ENCODE measurements around the gene MEGF11.

MEGF11 gene

GRCh38 chr15:65938604-65939003, 314.9 kb downstream of the MEGF11 start:
- H3K27ac ChIP-seq = no peak overlapping the region
- no peaks in the 10 kb centered on the region for H3K9me3 ChIP-seq (replicated peaks in 1 of 11)
- H3K27me3 ChIP-seq = no peaks in the 10 kb centered on the region
- H3K4me1 ChIP-seq = no peaks in the 10 kb centered on the region
- H3K36me3 ChIP-seq = no peaks in the 10 kb centered on the region
- no peak overlapping the region for H3K4me3 ChIP-seq
- no peak overlapping the region for H3K9ac ChIP-seq
- no peak for TF ChIP-seq Cebpa-rat (IDR thresholded peaks at IDR 0.05)
- no peak overlapping the region for H3K4me2 ChIP-seq
- no peaks in the 10 kb centered on the region; a peak in 1 of 22 replicates for H4K20me1 ChIP-seq

DNA sequence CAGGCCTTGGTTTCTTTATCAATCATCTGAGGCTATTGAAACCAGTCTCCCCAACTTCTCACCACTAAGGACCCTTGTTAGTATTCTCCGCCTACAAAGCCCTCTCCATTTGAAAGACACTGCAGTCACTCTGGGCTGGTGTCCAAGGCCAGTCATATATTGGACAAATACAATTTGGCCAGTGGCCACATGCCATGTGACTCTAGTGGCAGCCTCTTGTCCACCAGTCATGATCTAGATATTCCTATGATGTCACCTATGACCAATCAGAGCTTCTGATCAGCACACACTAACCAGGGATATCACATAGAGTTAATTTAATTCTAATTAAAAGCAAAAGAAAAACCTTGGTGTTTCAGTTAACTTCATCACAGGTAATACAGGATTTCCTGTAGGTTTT, 316.1 kb downstream of the MEGF11 start:
- Histone ChIP-seq H3K4me2 (no peak overlapping the region), H3K9me3 (replicated peaks in 1 of 11) (no peaks in the 10 kb centered on the region), H4K20me1 (no peaks in the 10 kb centered on the region; a peak in 1 of 22 replicates), H3K9ac (no peak overlapping the region), H3K27ac (no peak overlapping the region), H3K36me3 (no peaks in the 10 kb centered on the region), H3K27me3 (no peaks in the 10 kb centered on the region), H3K4me1 (no peaks in the 10 kb centered on the region), H3K4me3 (no peak overlapping the region)
- TF ChIP-seq Cebpa-rat (IDR thresholded peaks at IDR 0.05) = no peak

GRCh38 chr15:65937054-65937453, 316.5 kb downstream of the MEGF11 start:
- no peak overlapping the region for H3K9ac ChIP-seq
- H3K27me3 ChIP-seq = no peaks in the 10 kb centered on the region
- no peak overlapping the region for H3K4me3 ChIP-seq
- TF ChIP-seq Cebpa-rat (IDR thresholded peaks at IDR 0.05) = no peak
- no peak overlapping the region for H3K27ac ChIP-seq
- H3K4me1 ChIP-seq = no peaks in the 10 kb centered on the region
- no peak overlapping the region for H3K4me2 ChIP-seq
- no peaks in the 10 kb centered on the region for H3K36me3 ChIP-seq
- H3K9me3 ChIP-seq (replicated peaks in 1 of 11) = no peaks in the 10 kb centered on the region
- H4K20me1 ChIP-seq = no peaks in the 10 kb centered on the region; a peak in 1 of 22 replicates

DNA sequence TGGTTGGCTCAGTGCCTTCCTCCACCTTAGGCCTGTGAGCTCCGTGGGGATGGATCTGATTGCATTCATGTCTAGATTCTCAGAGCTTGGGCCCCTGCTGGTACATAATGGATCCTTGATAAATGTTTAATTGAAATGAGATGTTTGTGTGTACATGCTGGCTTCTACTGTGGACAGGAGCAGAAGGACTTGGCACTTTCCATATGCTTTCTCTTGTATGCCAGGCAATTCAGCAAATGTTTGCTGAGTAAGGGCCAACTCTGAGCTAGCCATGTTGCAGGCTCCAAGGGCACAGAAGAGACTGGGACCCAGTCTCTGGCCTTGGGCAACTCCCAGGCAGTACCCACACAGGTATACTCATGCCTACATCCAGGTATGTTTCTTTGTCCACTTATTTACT, 317.3 kb downstream of the MEGF11 start:
- Histone ChIP-seq H3K4me1 (no peaks in the 10 kb centered on the region), H3K4me3 (no peak overlapping the region), H3K36me3 (no peaks in the 10 kb centered on the region), H3K27ac (no peak overlapping the region), H4K20me1 (no peaks in the 10 kb centered on the region; a peak in 1 of 22 replicates), H3K4me2 (no peak overlapping the region), H3K27me3 (no peaks in the 10 kb centered on the region), H3K9ac (no peak overlapping the region), H3K9me3 (replicated peaks in 1 of 11) (no peaks in the 10 kb centered on the region)
- TF ChIP-seq Cebpa-rat (IDR thresholded peaks at IDR 0.05) = no peak

DNA sequence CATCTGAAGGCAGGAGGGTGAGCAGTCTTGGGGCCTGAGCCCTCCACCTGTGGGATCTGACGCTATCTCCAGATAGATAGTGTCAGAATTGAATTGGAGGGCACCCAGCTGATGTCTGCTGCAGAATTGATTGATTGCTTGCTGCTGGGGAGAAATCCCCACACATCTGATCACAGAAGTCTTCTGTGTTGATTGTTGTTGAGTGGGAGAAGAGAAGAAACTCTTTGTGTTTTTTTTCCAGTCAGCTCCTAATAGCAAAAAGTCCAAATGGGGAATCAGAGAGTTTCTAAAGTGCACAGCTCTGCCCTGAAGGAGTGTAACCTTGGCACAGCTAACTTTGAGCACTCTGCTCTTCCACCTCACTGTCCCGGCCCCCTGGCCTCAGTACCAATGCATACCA, 318.2 kb downstream of the MEGF11 start:
- Histone ChIP-seq H3K9ac (no peak overlapping the region), H4K20me1 (no peaks in the 10 kb centered on the region; a peak in 1 of 22 replicates), H3K36me3 (no peaks in the 10 kb centered on the region), H3K4me2 (no peak overlapping the region), H3K27me3 (no peaks in the 10 kb centered on the region), H3K9me3 (replicated peaks in 1 of 11) (no peaks in the 10 kb centered on the region), H3K4me3 (no peak overlapping the region), H3K4me1 (no peaks in the 10 kb centered on the region), H3K27ac (no peak overlapping the region)
- TF ChIP-seq Cebpa-rat (IDR thresholded peaks at IDR 0.05) = no peak

DNA sequence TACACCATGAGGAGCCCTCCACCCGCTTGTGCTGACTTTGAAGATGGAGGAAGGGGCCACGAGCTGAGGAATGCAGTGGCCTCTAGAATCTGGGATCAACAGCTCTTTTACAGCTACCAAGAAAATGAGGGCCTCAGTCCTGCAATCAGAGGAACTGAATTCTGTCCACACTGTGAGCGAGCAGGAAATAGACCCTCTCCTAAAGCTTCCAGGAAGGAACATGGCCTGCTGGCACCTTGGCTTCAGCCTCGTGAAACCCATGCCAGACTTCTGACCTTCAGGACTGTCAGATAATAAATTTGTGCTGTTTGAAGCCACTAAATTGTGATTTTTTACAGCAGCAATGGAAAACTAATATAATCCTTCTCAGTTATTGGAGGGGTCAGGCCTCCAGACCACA, 322.3 kb downstream of the MEGF11 start:
- no peaks in the 10 kb centered on the region for H3K27me3 ChIP-seq
- no peak overlapping the region for H3K9ac ChIP-seq
- no peaks in the 10 kb centered on the region for H3K36me3 ChIP-seq
- no peaks in the 10 kb centered on the region; a peak in 1 of 22 replicates for H4K20me1 ChIP-seq
- H3K4me2 ChIP-seq = no peak overlapping the region
- H3K9me3 ChIP-seq (replicated peaks in 1 of 11) = no peaks in the 10 kb centered on the region
- no peak overlapping the region for H3K27ac ChIP-seq
- no peak for TF ChIP-seq Cebpa-rat (IDR thresholded peaks at IDR 0.05)
- no peaks in the 10 kb centered on the region for H3K4me1 ChIP-seq
- H3K4me3 ChIP-seq = no peak overlapping the region

- TF ChIP-seq Cebpa-rat (IDR thresholded peaks at IDR 0.05) = no peak
- H3K27ac ChIP-seq = no peak overlapping the region
Observed at GRCh38 chr15:65930134-65930533, 323.4 kb downstream of the MEGF11 start.

DNA sequence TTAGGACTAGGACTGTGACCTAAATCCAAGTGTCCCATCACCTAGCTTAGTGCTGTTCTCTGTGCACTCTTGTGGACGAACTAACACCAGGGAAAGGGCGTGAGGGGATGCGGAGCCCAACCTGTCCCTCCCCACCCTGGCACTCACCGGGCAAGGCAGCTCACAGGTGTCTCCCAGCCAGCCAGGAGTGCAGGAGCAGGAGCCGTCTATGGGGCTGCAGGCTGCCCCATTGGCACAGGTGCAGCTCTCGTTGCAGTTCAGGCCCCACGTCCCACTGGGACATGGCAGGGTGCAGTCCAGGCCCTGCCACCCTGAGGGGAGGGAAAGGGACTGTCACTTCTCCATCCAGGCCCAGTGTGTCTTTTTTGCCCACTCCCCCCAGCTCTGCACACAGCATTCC, 324.0 kb downstream of the MEGF11 start:
- Histone ChIP-seq H3K4me3 (no peak overlapping the region), H3K36me3 (no peaks in the 10 kb centered on the region), H3K4me2 (no peak overlapping the region), H3K9ac (no peak overlapping the region), H3K27me3 (no peaks in the 10 kb centered on the region), H3K27ac (no peak overlapping the region), H3K4me1 (no peaks in the 10 kb centered on the region), H3K9me3 (replicated peaks in 1 of 11) (no peaks in the 10 kb centered on the region), H4K20me1 (no peaks in the 10 kb centered on the region)
- TF ChIP-seq Cebpa-rat (IDR thresholded peaks at IDR 0.05) = no peak

More at GRCh38 chr15:65930134-65930533, 323.4 kb downstream of the MEGF11 start:
- Histone ChIP-seq H4K20me1 (no peaks in the 10 kb centered on the region), H3K27me3 (no peaks in the 10 kb centered on the region), H3K9ac (no peak overlapping the region), H3K4me2 (no peak overlapping the region), H3K9me3 (replicated peaks in 1 of 11) (no peaks in the 10 kb centered on the region), H3K4me1 (no peaks in the 10 kb centered on the region), H3K4me3 (no peak overlapping the region), H3K36me3 (no peaks in the 10 kb centered on the region)

- H3K36me3 ChIP-seq = no peaks in the 10 kb centered on the region
- no peaks in the 10 kb centered on the region for H3K27me3 ChIP-seq
- H3K27ac ChIP-seq = no peak overlapping the region
- H3K9me3 ChIP-seq (replicated peaks in 1 of 11) = no peaks in the 10 kb centered on the region
- H3K9ac ChIP-seq = no peak overlapping the region
- no peak for TF ChIP-seq Cebpa-rat (IDR thresholded peaks at IDR 0.05)
- H3K4me3 ChIP-seq = no peak overlapping the region
- H3K4me1 ChIP-seq = no peaks in the 10 kb centered on the region
- H3K4me2 ChIP-seq = no peak overlapping the region
- H4K20me1 ChIP-seq = no peaks in the 10 kb centered on the region; a peak in 1 of 22 replicates
Observed at GRCh38 chr15:65927545-65927944, 326.0 kb downstream of the MEGF11 start.

GRCh38 chr15:65926899-65927298, 326.7 kb downstream of the MEGF11 start:
- peaks cover 0 to 6% (median 0%) of the 10 kb centered on the region in 11 experiments; a peak in 2 of 22 replicates for H4K20me1 ChIP-seq
- TF ChIP-seq Cebpa-rat (IDR thresholded peaks at IDR 0.05) = no peak
- H3K36me3 ChIP-seq = no peaks in the 10 kb centered on the region
- no peaks in the 10 kb centered on the region for H3K9me3 ChIP-seq (replicated peaks in 1 of 11)
- no peak overlapping the region for H3K9ac ChIP-seq
- no peaks in the 10 kb centered on the region for H3K4me1 ChIP-seq
- H3K27me3 ChIP-seq = no peaks in the 10 kb centered on the region
- no peak overlapping the region for H3K27ac ChIP-seq
- no peak overlapping the region for H3K4me3 ChIP-seq
- H3K4me2 ChIP-seq = no peak overlapping the region

All from BLaER1 treated with 17β-estradiol and CSF1 and Interleukin-3, amounts not matched to agents 10 nM and 100 nM (cell line).